Panc1 (cell line): ENCODE data around the gene RELL1. TPM values are rescaled to one million over a fixed set of nuclear protein-coding genes. Genes with fewer than 3 reads are reported as not detected.

Source experiments
- ATAC-seq: fragments of 200-7000 bp; cut with Tn5 transposase; 2 replicates; pipeline ENCODE4 v1.9.1; 2020; ENCODE audit warnings: mild to moderate bottlenecking, moderate library complexity
- BruUV-seq: library from RNA; stranded (reverse); fragments of 400-500 nt; replicated peaks from 2 replicates; lab custom pipeline; 2021; lab: Mats Ljungman, UMichigan
- CTCF ChIA-PET: fragments of 300-600 bp; sonication (Branson Sonifier 250); formaldehyde crosslinking; loops from one replicate; lab custom pipeline; 2022; ENCODE audit warnings: antibody characterized with exemption; lab: Charles Lee
- POLR2A ChIA-PET: fragments of 300-600 bp; sonication (Branson Sonifier 250); formaldehyde crosslinking; loops from one replicate; lab custom pipeline; 2022; ENCODE audit warnings: antibody characterized with exemption; lab: Charles Lee
- DNase-seq: peaks from one replicate; pipeline ENCODE4 v3.0.0-alpha.2; 2010; ENCODE audit warnings: low read depth, low spot score
- H3K27ac ChIP-seq: 2 replicates; pipeline ENCODE4 v1.5.1; 2011; ENCODE audit warnings: mild to moderate bottlenecking, low read length, inconsistent platforms
- H3K27me3 ChIP-seq: fragments of 200-500 bp; sonication (Bioruptor generic); 2 replicates; pipeline ENCODE4 v1.6.0; 2014; ENCODE audit warnings: low read length, inconsistent platforms; ENCODE audit not compliant: control insufficient read depth, insufficient read depth
- H3K36me3 ChIP-seq: fragments of 200-500 bp; sonication (Bioruptor generic); 2 replicates; pipeline ENCODE4 v1.5.1; 2014; ENCODE audit warnings: inconsistent platforms, mild to moderate bottlenecking, low read length, moderate library complexity; ENCODE audit not compliant: control insufficient read depth, insufficient read depth
- H3K4me1 ChIP-seq: 2 replicates; pipeline ENCODE4 v1.5.1; 2011; ENCODE audit warnings: inconsistent platforms, mild to moderate bottlenecking, low read length, moderate library complexity; ENCODE audit not compliant: control insufficient read depth, insufficient read depth
- H3K4me3 ChIP-seq, 2 experiments: 2 replicates each; pipeline ENCODE4 v1.5.1; 2011 to 2012; ENCODE audit warnings: low read depth in 2 of 2, low read length in 2 of 2, mild to moderate bottlenecking in 2 of 2, inconsistent platforms in 1 of 2, moderate library complexity in 1 of 2
- H3K9me3 ChIP-seq: fragments of 200-500 bp; sonication (Bioruptor generic); 2 replicates; pipeline ENCODE4 v1.5.1; 2014; ENCODE audit warnings: low read depth, mild to moderate bottlenecking, inconsistent platforms, low read length, moderate library complexity; ENCODE audit not compliant: control insufficient read depth, insufficient read depth
- CTCF ChIP-seq: fragments of 450-650 bp; IDR thresholded peaks from 2 replicates; pipeline ENCODE4 v1.5.1; 2017; ENCODE audit warnings: mild to moderate bottlenecking
- POLR2AphosphoS5 ChIP-seq: IDR thresholded peaks from 2 replicates; pipeline ENCODE4 v1.6.1; 2012; ENCODE audit warnings: mild to moderate bottlenecking, low read depth, low read length, moderate library complexity
- REST ChIP-seq, 2 experiments: IDR thresholded peaks; 2 replicates each; pipeline ENCODE4 v1.6.1; 2011 to 2012; ENCODE audit warnings: low read depth in 2 of 2, control low read depth in 1 of 2, low read length in 1 of 2, mild to moderate bottlenecking in 1 of 2, moderate library complexity in 1 of 2; ENCODE audit not compliant: insufficient read depth in 1 of 2
- SIN3A ChIP-seq: IDR thresholded peaks from 2 replicates; pipeline ENCODE4 v1.6.1; 2012; ENCODE audit warnings: low read depth, mild to moderate bottlenecking, low read length, moderate library complexity, borderline replicate concordance; ENCODE audit not compliant: insufficient read depth
- TCF7L2 ChIP-seq: IDR thresholded peaks from 2 replicates; pipeline ENCODE4 v1.6.1; 2011; ENCODE audit warnings: mild to moderate bottlenecking, low read depth, low read length, inconsistent platforms
- in situ Hi-C: cut with HindIII; loops from 2 replicates; pipeline ENCODE4 v1.10.0; 2016; ENCODE audit warnings: low sequenced_read_pairs, low pct_unique_long_range_greater_than_20kb
- intact Hi-C: fragments of 100-400 bp; cut with micrococcal nuclease; formaldehyde crosslinking; loops from one replicate; pipeline ENCODE4 v1.10.0; 2022; ENCODE audit not compliant: unreplicated experiment
- total RNA-seq: library from RNA; stranded (reverse); gene quantifications from one replicate; pipeline ENCODE4 v1.2.1, GENCODE V29; 2021; ENCODE audit not compliant: unreplicated experiment

Gene RELL1
- total RNA-seq, 1 experiment from 2014 or later, result 29.1 TPM

- TF ChIP-seq TCF7L2 (no peak), POLR2AphosphoS5 (no peak), SIN3A (no peak), REST (IDR thresholded peaks at IDR 0.05; ENCODE audit: insufficient read depth in 1 of 2, low read depth in 2 of 2, low read length in 1 of 2) (no peak), CTCF (no peak)
- intact Hi-C loops, result no loop called here
- ChIA-PET POLR2A (no interaction called here), CTCF (no interaction called here)
- Histone ChIP-seq H3K4me3 (no peak overlapping the region), H3K9me3 (no peaks in the 10 kb centered on the region), H3K4me1 (no peaks in the 10 kb centered on the region), H3K36me3 (no peaks in the 10 kb centered on the region), H3K27ac (no peak overlapping the region), H3K27me3 (no peaks in the 10 kb centered on the region)
- DNase-seq, result no peak
- no TSS peak for BruUV-seq
- in situ Hi-C loops, result no loop called here
- no peak for ATAC-seq
These were observed 35.9 kb upstream of the RELL1 start for GRCh38 chr4:37721995-37722638.

- no peaks in the 10 kb centered on the region for H3K4me1 ChIP-seq
- no peak overlapping the region for H3K4me3 ChIP-seq
- H3K27me3 ChIP-seq, result no peaks in the 10 kb centered on the region
- no TSS peak for BruUV-seq
- DNase-seq (no peak), ATAC-seq (no peak)
- intact Hi-C loops, result no loop called here
- CTCF ChIA-PET, result no interaction called here
- H3K9me3 ChIP-seq, result no peaks in the 10 kb centered on the region
- in situ Hi-C loops, result no loop called here
- POLR2A ChIA-PET, result no interaction called here
- TF ChIP-seq REST (IDR thresholded peaks at IDR 0.05; ENCODE audit: insufficient read depth in 1 of 2, low read depth in 2 of 2, low read length in 1 of 2) (no peak), CTCF (no peak), POLR2AphosphoS5 (no peak), TCF7L2 (no peak), SIN3A (no peak)
- H3K36me3 ChIP-seq, result no peaks in the 10 kb centered on the region
- H3K27ac ChIP-seq, result no peak overlapping the region
These were observed 32.8 kb upstream of the RELL1 start for GRCh38 chr4:37719021-37719420.
